SK-N-SH (cell line): ENCODE results near the gene DLG2. TPM values are rescaled to one million over a fixed set of nuclear protein-coding genes. Genes with fewer than 3 reads are reported as not detected.

Source experiments
- CTCF ChIA-PET: fragments of 300-600, 350-600 bp; formaldehyde crosslinking; extraction: SDS; loops from one replicate; lab custom pipeline; 2021; lab: Yijun Ruan, JAX
- POLR2A ChIA-PET: fragments of 350-600 bp; sonication (Branson Sonifier 250); formaldehyde crosslinking; extraction: SDS; loops from one replicate; lab custom pipeline; 2020; ENCODE audit warnings: antibody characterized with exemption, inconsistent platforms; lab: Yijun Ruan, JAX
- DNase-seq: peaks from one replicate; pipeline ENCODE4 v3.0.0; 2012
- H2AFZ ChIP-seq: fragments of 200-600 bp; sonication (generic); 2 replicates; pipeline ENCODE4 v1.8.1; 2016; ENCODE audit warnings: antibody characterized with exemption, mild to moderate bottlenecking, low read depth
- H3F3A ChIP-seq: fragments of 200-600 bp; sonication (generic); replicated peaks from 2 replicates; pipeline ENCODE3; 2016; ENCODE audit warnings: antibody characterized with exemption, mild to moderate bottlenecking; ENCODE audit not compliant: insufficient read depth
- H3K27ac ChIP-seq, 2 experiments: fragments of 200-500 bp in 1 of 2; fragments of 200-600 bp in 1 of 2; sonication (Bioruptor generic) in 1 of 2; sonication (generic), shearing (Covaris generic) in 1 of 2; 2 replicates each; pipeline versions ENCODE4 v1.5.1 to v1.6.1; 2014 to 2016; ENCODE audit warnings: low read depth in 2 of 2, inconsistent platforms in 1 of 2, low read length in 1 of 2, mild to moderate bottlenecking in 1 of 2, mixed read lengths in 1 of 2
- H3K27me3 ChIP-seq: fragments of 200-600 bp; sonication (generic), shearing (Covaris generic); 2 replicates; pipeline ENCODE4 v1.6.1; 2016; ENCODE audit warnings: mixed run types; ENCODE audit not compliant: insufficient read depth
- H3K36me3 ChIP-seq, 2 experiments: fragments of 200-500 bp in 1 of 2; fragments of 200-600 bp in 1 of 2; sonication (Bioruptor generic) in 1 of 2; sonication (generic) in 1 of 2; replicated peaks in 1 of 2; 2 replicates each; pipeline versions ENCODE3 to v1.5.1; 2014 to 2016; ENCODE audit warnings: low read length in 1 of 2, mild to moderate bottlenecking in 1 of 2; ENCODE audit not compliant: insufficient read depth in 2 of 2, control insufficient read depth in 1 of 2
- H3K4me1 ChIP-seq, 2 experiments: fragments of 200-500 bp in 1 of 2; fragments of 200-600 bp in 1 of 2; sonication (Bioruptor generic) in 1 of 2; sonication (generic), shearing (Covaris generic) in 1 of 2; 2 replicates each; pipeline versions ENCODE4 v1.5.1 to v1.6.1; 2014 to 2016; ENCODE audit warnings: low read depth in 1 of 2, low read length in 1 of 2, mixed run types in 1 of 2; ENCODE audit not compliant: insufficient read depth in 2 of 2, control insufficient read depth in 1 of 2
- H3K4me2 ChIP-seq: fragments of 200-600 bp; sonication (generic), shearing (Covaris generic); 2 replicates; pipeline ENCODE4 v1.6.1; 2017; ENCODE audit warnings: mixed run types
- H3K4me3 ChIP-seq, 2 experiments: fragments of 200-500 bp in 1 of 2; fragments of 200-600 bp in 1 of 2; sonication (Bioruptor generic) in 1 of 2; sonication (generic), shearing (Covaris generic) in 1 of 2; 2 replicates each; pipeline versions ENCODE4 v1.5.1 to v1.8.1; 2014 to 2016; ENCODE audit warnings: low read depth in 2 of 2, inconsistent platforms in 1 of 2, low read length in 1 of 2, mild to moderate bottlenecking in 1 of 2, mixed read lengths in 1 of 2, moderate library complexity in 1 of 2
- H3K79me2 ChIP-seq: fragments of 200-600 bp; sonication (generic); 2 replicates; pipeline ENCODE4 v1.8.1; 2017; ENCODE audit warnings: mild to moderate bottlenecking; ENCODE audit not compliant: insufficient read depth
- H3K9ac ChIP-seq: fragments of 200-600 bp; sonication (generic); 2 replicates; pipeline ENCODE4 v1.6.1; 2017; ENCODE audit warnings: mixed run types
- H3K9me2 ChIP-seq: fragments of 200-600 bp; sonication (generic); 2 replicates; pipeline ENCODE4 v1.6.1; 2017; ENCODE audit warnings: mixed run types
- H3K9me3 ChIP-seq: fragments of 200-600 bp; sonication (generic); 2 replicates; pipeline ENCODE4 v1.6.1; 2017; ENCODE audit warnings: mixed run types, mild to moderate bottlenecking, moderate library complexity
- H4K20me1 ChIP-seq: fragments of 200-600 bp; sonication (generic); 2 replicates; pipeline ENCODE4 v1.6.1; 2017; ENCODE audit warnings: mild to moderate bottlenecking, mixed run types; ENCODE audit not compliant: insufficient read depth
- FOSL2 ChIP-seq: IDR thresholded peaks from 2 replicates; pipeline ENCODE4 v1.4.0; 2012; ENCODE audit warnings: low read depth, mild to moderate bottlenecking, moderate library complexity, borderline replicate concordance
- MEF2A ChIP-seq: IDR thresholded peaks from 2 replicates; pipeline ENCODE4 v1.4.0; 2012; ENCODE audit warnings: low read depth, borderline replicate concordance
- NRF1 ChIP-seq: IDR thresholded peaks from 2 replicates; pipeline ENCODE4 v1.6.1; 2012; ENCODE audit warnings: low read depth, mild to moderate bottlenecking, low read length
- PBX3 ChIP-seq: IDR thresholded peaks from 2 replicates; pipeline ENCODE4; 2012
- RAD21 ChIP-seq: IDR thresholded peaks from 2 replicates; pipeline ENCODE4 v1.6.1; 2012; ENCODE audit warnings: mild to moderate bottlenecking, low read length
- RCOR1 ChIP-seq: fragments of 150-350 bp; IDR thresholded peaks from 2 replicates; pipeline ENCODE4 v1.6.1; 2017; ENCODE audit warnings: antibody characterized with exemption, low read length
- RFX5 ChIP-seq: IDR thresholded peaks from 2 replicates; pipeline ENCODE4 v1.6.1; 2012; ENCODE audit warnings: mild to moderate bottlenecking, improper control_type of control experiment, low read length
- SMC3 ChIP-seq: IDR thresholded peaks from 2 replicates; pipeline ENCODE4 v1.6.1; 2012; ENCODE audit warnings: low read depth, low read length, improper control_type of control experiment
- TEAD4 ChIP-seq: IDR thresholded peaks from 2 replicates; pipeline ENCODE4 v1.4.0; 2012; ENCODE audit warnings: mild to moderate bottlenecking, borderline replicate concordance; ENCODE audit not compliant: insufficient read depth
- YY1 ChIP-seq: IDR thresholded peaks from 2 replicates; pipeline ENCODE4 v1.4.0; 2012; ENCODE audit warnings: low read depth, mild to moderate bottlenecking
- ZBTB33 ChIP-seq: IDR thresholded peaks from 2 replicates; pipeline ENCODE4 v1.4.0; 2012; ENCODE audit warnings: low read depth, borderline replicate concordance
- WGBS: methylation state at CpG from one replicate; pipeline ENCODE4 v1.1.6; 2017; ENCODE audit warnings: low lambda C conversion rate; 5-methylcytosine and 5-hydroxymethylcytosine counted together
- polyA plus RNA-seq, 3 experiments: library from polyadenylated mRNA; depleted of rRNA; stranded (reverse); fragments of >200 nt; gene quantifications; 2 replicates each; pipeline ENCODE4 v1.2.3, GENCODE V29; 2012
- TF ChIP-seq, protein P1 (sequence below): IDR thresholded peaks from 2 replicates; pipeline ENCODE4 v1.4.0; 2012; ENCODE audit warnings: low read depth, borderline replicate concordance
- TF ChIP-seq, protein P2 (sequence below): IDR thresholded peaks from 2 replicates; pipeline ENCODE4 v1.6.1; 2012; ENCODE audit warnings: mild to moderate bottlenecking, low read depth, low read length, moderate library complexity

DLG2 gene
- polyA plus RNA-seq, 1 of the 3 experiments (the other 2 are of a cell fraction), result 0.21 TPM

- Histone ChIP-seq H3K9ac (no peak overlapping the region), H3K4me1 (no peaks in the 10 kb centered on the region), H3K36me3 (no peaks in the 10 kb centered on the region), H3K27me3 (no peaks in the 10 kb centered on the region), H3K4me3 (no peak overlapping the region), H3K9me3 (no peaks in the 10 kb centered on the region), H3K79me2 (no peaks in the 10 kb centered on the region), H4K20me1 (no peaks in the 10 kb centered on the region), H3F3A (no peaks in the 10 kb centered on the region), H2AFZ (no peak overlapping the region), H3K4me2 (no peak overlapping the region), H3K27ac (no peak overlapping the region), H3K9me2 (no peaks in the 10 kb centered on the region)
- POLR2A ChIA-PET, result no interaction called here
- no peak for DNase-seq
- CTCF ChIA-PET, result no interaction called here
- 83% methylated on average over 4 of the region's 4 CpGs for WGBS
- TF ChIP-seq YY1 (no peak), TEAD4 (no peak), RCOR1 (no peak), NRF1 (no peak), RFX5 (no peak), RAD21 (no peak), MEF2A (no peak), SMC3 (no peak), FOSL2 (no peak), PBX3 (no peak), ZBTB33 (no peak)
- TF ChIP-seq, protein P1, sequence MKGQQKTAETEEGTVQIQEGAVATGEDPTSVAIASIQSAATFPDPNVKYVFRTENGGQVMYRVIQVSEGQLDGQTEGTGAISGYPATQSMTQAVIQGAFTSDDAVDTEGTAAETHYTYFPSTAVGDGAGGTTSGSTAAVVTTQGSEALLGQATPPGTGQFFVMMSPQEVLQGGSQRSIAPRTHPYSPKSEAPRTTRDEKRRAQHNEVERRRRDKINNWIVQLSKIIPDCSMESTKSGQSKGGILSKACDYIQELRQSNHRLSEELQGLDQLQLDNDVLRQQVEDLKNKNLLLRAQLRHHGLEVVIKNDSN, result no peak
- TF ChIP-seq, protein P2, sequence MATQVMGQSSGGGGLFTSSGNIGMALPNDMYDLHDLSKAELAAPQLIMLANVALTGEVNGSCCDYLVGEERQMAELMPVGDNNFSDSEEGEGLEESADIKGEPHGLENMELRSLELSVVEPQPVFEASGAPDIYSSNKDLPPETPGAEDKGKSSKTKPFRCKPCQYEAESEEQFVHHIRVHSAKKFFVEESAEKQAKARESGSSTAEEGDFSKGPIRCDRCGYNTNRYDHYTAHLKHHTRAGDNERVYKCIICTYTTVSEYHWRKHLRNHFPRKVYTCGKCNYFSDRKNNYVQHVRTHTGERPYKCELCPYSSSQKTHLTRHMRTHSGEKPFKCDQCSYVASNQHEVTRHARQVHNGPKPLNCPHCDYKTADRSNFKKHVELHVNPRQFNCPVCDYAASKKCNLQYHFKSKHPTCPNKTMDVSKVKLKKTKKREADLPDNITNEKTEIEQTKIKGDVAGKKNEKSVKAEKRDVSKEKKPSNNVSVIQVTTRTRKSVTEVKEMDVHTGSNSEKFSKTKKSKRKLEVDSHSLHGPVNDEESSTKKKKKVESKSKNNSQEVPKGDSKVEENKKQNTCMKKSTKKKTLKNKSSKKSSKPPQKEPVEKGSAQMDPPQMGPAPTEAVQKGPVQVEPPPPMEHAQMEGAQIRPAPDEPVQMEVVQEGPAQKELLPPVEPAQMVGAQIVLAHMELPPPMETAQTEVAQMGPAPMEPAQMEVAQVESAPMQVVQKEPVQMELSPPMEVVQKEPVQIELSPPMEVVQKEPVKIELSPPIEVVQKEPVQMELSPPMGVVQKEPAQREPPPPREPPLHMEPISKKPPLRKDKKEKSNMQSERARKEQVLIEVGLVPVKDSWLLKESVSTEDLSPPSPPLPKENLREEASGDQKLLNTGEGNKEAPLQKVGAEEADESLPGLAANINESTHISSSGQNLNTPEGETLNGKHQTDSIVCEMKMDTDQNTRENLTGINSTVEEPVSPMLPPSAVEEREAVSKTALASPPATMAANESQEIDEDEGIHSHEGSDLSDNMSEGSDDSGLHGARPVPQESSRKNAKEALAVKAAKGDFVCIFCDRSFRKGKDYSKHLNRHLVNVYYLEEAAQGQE, result no peak
Observed at GRCh38 chr11:83766932-83767331, 1860.2 kb downstream of the DLG2 start.
